Ramos (cell line): ENCODE data around the gene GADD45A.
"Not testable (repeated sequence)": the region's sequence is repeated elsewhere in the genome, so short reads cannot be mapped to it uniquely, and the experiment has no call there.

Source experiments
- in situ Hi-C: fragments of 300-500 bp; cut with MboI; formaldehyde crosslinking; loops from one replicate; pipeline ENCODE4 v1.14.3; 2022; ENCODE audit warnings: low sequenced_read_pairs; ENCODE audit not compliant: unreplicated experiment

Gene GADD45A

GRCh38 chr1:67716800-67717199, 31.8 kb downstream of the GADD45A start:
- in situ Hi-C loops = no loop called here

- in situ Hi-C loops = no loop called here
Measured at GRCh38 chr1:67717876-67718275, 32.9 kb downstream of the GADD45A start.

GRCh38 chr1:67719329-67720196, 34.6 kb downstream of the GADD45A start:
- in situ Hi-C loops = no loop called here

GRCh38 chr1:67721112-67721511, 36.1 kb downstream of the GADD45A start:
- in situ Hi-C loops = no loop called here

DNA sequence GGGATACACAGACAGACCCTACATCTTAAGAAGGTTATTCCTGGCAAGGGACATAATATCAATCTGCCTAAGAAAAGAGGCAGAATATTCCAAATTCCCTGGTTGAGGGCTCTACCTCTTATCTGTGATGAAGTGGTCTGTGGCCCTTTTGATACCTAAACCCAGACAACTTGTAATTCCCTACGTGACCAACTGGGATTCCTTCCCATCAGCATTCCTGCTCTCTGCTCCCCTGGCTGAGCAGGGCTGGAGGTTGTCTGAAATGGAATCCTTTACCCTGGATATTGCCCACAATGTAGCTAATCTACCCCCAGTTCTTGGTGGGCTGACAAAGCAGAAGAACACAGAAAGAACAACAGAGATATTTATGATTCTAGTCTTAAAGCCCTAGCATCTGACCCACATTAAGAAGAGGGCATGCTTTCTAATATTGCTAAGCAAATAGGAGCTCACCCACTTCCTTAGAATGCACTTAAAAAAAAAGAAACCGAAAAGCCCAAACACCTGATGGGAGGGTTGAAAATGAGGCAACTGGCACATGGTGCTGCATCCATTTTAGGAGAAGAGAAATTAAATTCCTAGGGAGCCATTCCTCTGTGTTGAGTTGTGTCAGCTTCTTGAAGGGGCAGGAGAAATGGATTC, 36.8 kb downstream of the GADD45A start:
- in situ Hi-C loops = no loop called here

DNA sequence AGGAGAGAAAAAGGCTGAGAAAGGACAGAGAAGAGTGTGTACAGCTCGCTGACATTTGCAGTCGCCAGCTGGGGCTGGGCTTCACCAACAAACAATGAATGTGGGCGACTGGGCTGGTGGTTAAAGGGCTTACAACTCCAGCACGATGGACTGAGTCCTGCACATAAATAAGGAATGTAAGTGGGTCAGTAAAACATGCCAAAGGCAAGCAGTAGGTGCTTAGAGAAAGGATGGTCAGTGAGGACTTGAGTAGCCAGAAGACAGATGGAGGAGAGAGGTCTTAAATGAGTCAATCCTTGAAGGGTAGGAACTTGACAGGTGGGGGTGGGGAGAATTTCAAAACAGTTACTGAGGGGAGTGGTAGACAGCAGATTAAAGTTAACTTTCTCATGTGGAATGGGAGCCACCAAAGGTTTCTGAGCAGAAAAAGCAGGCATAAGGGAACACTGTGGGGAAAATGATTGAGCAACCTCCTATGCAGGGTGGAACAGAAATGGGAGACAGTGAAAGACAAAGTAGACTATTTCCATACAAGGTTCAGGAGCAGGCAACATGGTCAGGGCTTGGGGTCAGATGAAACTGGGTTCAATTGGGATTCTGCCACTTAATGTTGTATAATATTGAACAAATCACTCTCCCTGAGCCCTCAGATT, 37.4 kb downstream of the GADD45A start:
- in situ Hi-C loops = no loop called here

GRCh38 chr1:67723126-67723525, 38.1 kb downstream of the GADD45A start:
- in situ Hi-C loops = no loop called here

- in situ Hi-C loops = no loop called here
Measured at GRCh38 chr1:67723620-67724019, 38.6 kb downstream of the GADD45A start.

- in situ Hi-C loops = no loop called here
Measured at GRCh38 chr1:67724928-67725560, 40.0 kb downstream of the GADD45A start.

GRCh38 chr1:67726224-67726623, 41.2 kb downstream of the GADD45A start:
- in situ Hi-C loops = no loop called here

- in situ Hi-C loops = no loop called here
Measured at GRCh38 chr1:67729872-67730271, 44.9 kb downstream of the GADD45A start.

GRCh38 chr1:67730312-67730711, 45.3 kb downstream of the GADD45A start:
- in situ Hi-C loops = not testable (repeated sequence)

DNA sequence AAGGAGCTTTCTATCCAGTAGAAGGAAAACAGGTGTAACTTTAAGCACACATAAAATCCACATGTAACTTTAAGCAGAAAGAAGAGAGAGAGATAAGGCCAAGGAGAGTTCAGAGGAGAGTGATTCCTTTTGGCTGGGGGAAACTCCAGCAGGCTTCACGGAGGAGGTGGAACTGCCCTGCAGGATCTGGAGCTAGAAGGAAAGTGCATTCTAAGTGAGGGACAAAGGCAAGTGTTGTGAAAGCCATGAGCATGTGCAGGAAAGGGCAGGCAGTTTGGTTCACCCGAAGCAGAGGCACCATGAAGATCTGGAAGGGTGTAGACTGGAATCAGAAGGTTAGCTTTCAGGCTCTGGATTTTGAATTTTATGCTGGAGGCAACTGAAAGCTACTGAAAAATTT, 46.3 kb downstream of the GADD45A start:
- in situ Hi-C loops = no loop called here

DNA sequence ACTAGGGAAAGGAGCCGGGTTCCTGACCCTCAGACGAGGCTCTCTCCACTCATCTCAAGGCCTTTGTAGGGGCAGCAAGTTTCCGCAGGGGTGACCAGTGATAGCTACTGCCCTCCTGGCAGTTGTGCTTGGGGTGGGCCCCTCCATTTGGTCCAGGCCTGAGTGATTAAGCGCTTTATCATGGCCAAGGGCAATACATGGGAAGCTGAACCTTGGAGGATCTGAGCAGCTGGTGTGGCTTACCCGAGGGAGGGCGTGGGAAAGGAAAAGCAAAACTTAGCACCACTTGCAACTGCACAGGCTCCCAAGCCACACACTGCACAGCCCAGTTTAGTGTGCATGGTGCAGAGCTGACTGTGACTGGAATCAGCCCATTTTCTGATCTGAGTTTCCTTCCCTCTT, 47.8 kb downstream of the GADD45A start:
- in situ Hi-C loops = no loop called here

GRCh38 chr1:67733681-67734322, 48.8 kb downstream of the GADD45A start:
- in situ Hi-C loops = no loop called here

DNA sequence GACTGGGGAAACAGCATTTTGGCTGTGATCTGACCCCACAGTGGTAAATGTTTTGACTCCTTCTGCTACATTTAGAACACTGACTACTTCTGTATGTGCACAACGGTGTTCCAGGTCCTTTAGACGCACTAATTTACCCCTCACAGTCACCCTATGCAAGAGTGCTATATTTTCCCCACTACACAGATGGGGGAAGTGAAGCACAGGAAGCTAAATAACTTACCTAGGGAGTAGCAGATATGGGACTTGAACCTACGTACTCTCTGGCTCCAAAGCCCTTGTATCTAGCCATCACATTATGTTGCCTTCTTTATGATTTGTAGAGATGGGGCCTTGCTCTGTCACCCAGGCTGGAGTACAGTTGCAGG, 49.3 kb downstream of the GADD45A start:
- in situ Hi-C loops = no loop called here

DNA sequence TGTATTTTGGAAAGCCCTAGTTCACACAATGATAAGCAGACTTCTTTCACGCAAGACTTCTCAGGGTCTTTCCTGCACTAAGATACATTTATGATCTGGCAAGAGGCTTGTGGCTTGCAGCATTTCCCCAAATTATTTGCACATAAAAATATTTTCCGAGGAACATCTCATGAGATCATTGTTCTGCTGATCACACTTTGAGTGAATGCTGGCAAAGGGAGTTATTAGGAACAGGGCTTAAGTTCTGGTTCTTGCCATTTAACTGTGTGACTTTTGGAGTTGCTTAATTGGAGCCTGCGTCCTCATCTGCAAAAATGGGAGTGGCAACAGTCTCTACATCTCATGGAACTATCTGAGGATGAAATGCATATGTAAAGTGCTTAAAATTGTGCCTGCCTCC, 50.2 kb downstream of the GADD45A start:
- in situ Hi-C loops = loop anchor here (5.0 kb wide), 1 partner anchor 48 kb away; the partner anchor contains the start of gene GADD45A

GRCh38 chr1:67735806-67736627, 51.0 kb downstream of the GADD45A start:
- in situ Hi-C loops = loop anchor here (5.0 kb wide), 1 partner anchor 49 kb away; the partner anchor contains the start of gene GADD45A

DNA sequence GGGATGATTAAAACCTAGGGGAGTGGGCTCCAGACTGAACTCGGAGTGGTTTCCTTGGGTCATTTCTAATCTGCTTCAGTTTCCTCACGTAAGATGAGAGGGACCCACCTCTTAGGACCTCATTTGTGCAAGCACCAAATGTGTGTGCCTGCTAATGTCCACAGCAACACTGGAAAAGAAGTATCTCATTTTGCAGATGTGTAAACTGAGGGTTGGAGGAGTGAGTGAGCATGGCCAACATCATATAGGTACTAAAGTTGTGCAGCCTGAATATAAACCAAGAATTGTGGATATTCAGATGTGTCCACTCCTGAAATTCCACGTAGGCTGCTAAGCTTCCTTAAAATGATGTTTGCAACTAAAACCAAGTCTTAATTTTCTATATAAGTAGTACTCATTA, 51.7 kb downstream of the GADD45A start:
- in situ Hi-C loops = loop anchor here (5.0 kb wide), 1 partner anchor 49 kb away; the partner anchor contains the start of gene GADD45A
